DND-41 (cell line): ENCODE measurements around the gene STEAP1B.

ENCODE experiments used
- EZH2 ChIP-seq: IDR thresholded peaks from 3 replicates; pipeline ENCODE4 v1.6.1; 2012; ENCODE audit warnings: borderline replicate concordance, low read depth, mild to moderate bottlenecking, moderate library complexity, low read length, inconsistent platforms; ENCODE audit not compliant: severe bottlenecking
- TF ChIP-seq, protein P1 (sequence below): IDR thresholded peaks from 2 replicates; pipeline ENCODE4 v1.5.1; 2012; ENCODE audit warnings: borderline replicate concordance, low read length, moderate library complexity, mild to moderate bottlenecking; ENCODE audit not compliant: poor library complexity, severe bottlenecking; ENCODE audit errors: extremely low read depth

DNA sequence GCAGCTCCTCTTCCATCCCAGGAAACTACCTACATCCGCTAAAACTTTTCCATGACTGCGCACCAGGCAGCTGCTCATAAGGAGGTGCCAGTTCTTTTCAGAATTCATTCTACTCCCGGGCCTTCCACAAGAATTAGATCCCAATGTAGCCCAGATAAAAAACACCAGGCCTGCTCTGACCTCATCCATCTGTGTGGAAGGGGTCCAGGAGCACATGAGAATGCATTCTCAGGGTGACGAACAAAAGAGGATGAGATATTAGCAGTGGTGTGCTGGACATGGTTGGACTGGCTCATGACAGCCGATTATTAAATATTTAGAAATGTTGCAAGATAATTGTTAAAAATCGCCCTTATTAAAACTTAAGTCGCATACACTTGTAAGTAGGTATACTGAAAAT, 43.2 kb upstream of the STEAP1B start:
- TF ChIP-seq, protein P1, sequence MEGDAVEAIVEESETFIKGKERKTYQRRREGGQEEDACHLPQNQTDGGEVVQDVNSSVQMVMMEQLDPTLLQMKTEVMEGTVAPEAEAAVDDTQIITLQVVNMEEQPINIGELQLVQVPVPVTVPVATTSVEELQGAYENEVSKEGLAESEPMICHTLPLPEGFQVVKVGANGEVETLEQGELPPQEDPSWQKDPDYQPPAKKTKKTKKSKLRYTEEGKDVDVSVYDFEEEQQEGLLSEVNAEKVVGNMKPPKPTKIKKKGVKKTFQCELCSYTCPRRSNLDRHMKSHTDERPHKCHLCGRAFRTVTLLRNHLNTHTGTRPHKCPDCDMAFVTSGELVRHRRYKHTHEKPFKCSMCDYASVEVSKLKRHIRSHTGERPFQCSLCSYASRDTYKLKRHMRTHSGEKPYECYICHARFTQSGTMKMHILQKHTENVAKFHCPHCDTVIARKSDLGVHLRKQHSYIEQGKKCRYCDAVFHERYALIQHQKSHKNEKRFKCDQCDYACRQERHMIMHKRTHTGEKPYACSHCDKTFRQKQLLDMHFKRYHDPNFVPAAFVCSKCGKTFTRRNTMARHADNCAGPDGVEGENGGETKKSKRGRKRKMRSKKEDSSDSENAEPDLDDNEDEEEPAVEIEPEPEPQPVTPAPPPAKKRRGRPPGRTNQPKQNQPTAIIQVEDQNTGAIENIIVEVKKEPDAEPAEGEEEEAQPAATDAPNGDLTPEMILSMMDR, result no peak
- no peak for TF ChIP-seq EZH2
